Measurements from ENCODE around the gene LRRIQ4.

- TF ChIP-seq CTCF (IDR thresholded peaks at IDR 0.05; ENCODE audit: low read depth, low read length) = no peak
- no peak for TF ChIP-seq EZH2phosphoT487 (IDR thresholded peaks at IDR 0.05; ENCODE audit: low read depth)
These were observed 68.0 kb downstream of the LRRIQ4 start for GRCh38 chr3:169880576-169881250.
